ENCODE results near the gene EGFL6.

- TF ChIP-seq EZH2 (IDR thresholded peaks at IDR 0.05) (no peak), POLR2AphosphoS5 (IDR thresholded peaks at IDR 0.05; ENCODE audit: borderline replicate concordance, low read depth, low read length) (no peak), FOXP2 (optimal IDR thresholded peaks at IDR 0.05; ENCODE audit: control extremely low read depth, extremely low read length, insufficient read depth) (no peak)
These were observed 80.9 kb downstream of the EGFL6 start for GRCh38 chrX:13650318-13650717.

Data from SK-N-MC (cell line).